ENCODE data around the gene GPR35.

The GPR35 gene

GRCh38 chr2:240637116-240637900 is 12.0 kb downstream of the GPR35 start:
- DNase-seq (ENCODE audit: low read depth in 1 of 2, low spot score in 1 of 2): no peak

- no peak for DNase-seq (ENCODE audit: low read depth in 1 of 2, low spot score in 1 of 2)
Observed at GRCh38 chr2:240637901-240638345, 12.6 kb downstream of the GPR35 start.

- DNase-seq (ENCODE audit: low read depth in 1 of 2, low spot score in 1 of 2): no peak
Observed at GRCh38 chr2:240638512-240639160, 13.4 kb downstream of the GPR35 start.

- no peak for DNase-seq (ENCODE audit: low read depth in 1 of 2, low spot score in 1 of 2)
Observed at GRCh38 chr2:240639566-240639965, 14.3 kb downstream of the GPR35 start.

- no peak for DNase-seq (ENCODE audit: low read depth in 1 of 2, low spot score in 1 of 2)
Observed at GRCh38 chr2:240640939-240641338, 15.7 kb downstream of the GPR35 start.

- DNase-seq (ENCODE audit: low read depth in 1 of 2, low spot score in 1 of 2): no peak
Observed at GRCh38 chr2:240642061-240642805, 17.0 kb downstream of the GPR35 start.

- no peak for DNase-seq (ENCODE audit: low read depth in 1 of 2, low spot score in 1 of 2)
Observed at GRCh38 chr2:240642806-240643092, 17.5 kb downstream of the GPR35 start.

GRCh38 chr2:240643093-240643810 is 18.0 kb downstream of the GPR35 start:
- no peak for DNase-seq (ENCODE audit: low read depth in 1 of 2, low spot score in 1 of 2)

- no peak for DNase-seq (ENCODE audit: low read depth in 1 of 2, low spot score in 1 of 2)
Observed at GRCh38 chr2:240643811-240644150, 18.5 kb downstream of the GPR35 start.

GRCh38 chr2:240644171-240644651 is 18.9 kb downstream of the GPR35 start:
- DNase-seq (ENCODE audit: low read depth in 1 of 2, low spot score in 1 of 2): no peak

GRCh38 chr2:240644859-240645301 is 19.6 kb downstream of the GPR35 start:
- DNase-seq (ENCODE audit: low read depth in 1 of 2, low spot score in 1 of 2): no peak

- no peak for DNase-seq (ENCODE audit: low read depth in 1 of 2, low spot score in 1 of 2)
Observed at GRCh38 chr2:240645346-240645745, 20.1 kb downstream of the GPR35 start.

GRCh38 chr2:240645801-240646175 is 20.5 kb downstream of the GPR35 start:
- no peak for DNase-seq (ENCODE audit: low read depth in 1 of 2, low spot score in 1 of 2)

- DNase-seq (ENCODE audit: low read depth in 1 of 2, low spot score in 1 of 2): no peak
Observed at GRCh38 chr2:240646176-240646899, 21.1 kb downstream of the GPR35 start.

GRCh38 chr2:240646900-240647502 is 21.7 kb downstream of the GPR35 start:
- DNase-seq (ENCODE audit: low read depth in 1 of 2, low spot score in 1 of 2): no peak

- DNase-seq (ENCODE audit: low read depth in 1 of 2, low spot score in 1 of 2): no peak
Observed at GRCh38 chr2:240647503-240648154, 22.3 kb downstream of the GPR35 start.

- no peak for DNase-seq (ENCODE audit: low read depth in 1 of 2, low spot score in 1 of 2)
Observed at GRCh38 chr2:240648155-240648649, 22.9 kb downstream of the GPR35 start.

GRCh38 chr2:240648650-240649275 is 23.5 kb downstream of the GPR35 start:
- no peak for DNase-seq (ENCODE audit: low read depth in 1 of 2, low spot score in 1 of 2)

GRCh38 chr2:240649331-240649730 is 24.1 kb downstream of the GPR35 start:
- DNase-seq (ENCODE audit: low read depth in 1 of 2, low spot score in 1 of 2): no peak

All from activated CD4-positive, alpha-beta T cell treated with anti-CD3 and anti-CD28 coated beads, Interleukin-2, amount 50 U/mL, for 24 hours (primary cell).